Measurements from ENCODE around the gene OPTC. TPM values are rescaled to one million over a fixed set of nuclear protein-coding genes. Genes with fewer than 3 reads are reported as not detected.

OPTC gene
- not detected in 2 replicates for total RNA-seq

GRCh38 chr1:203493901-203494300 is at the start of gene OPTC:
Gene OPTC, plus strand, starts transcription at chr1:203494153. Its CDS starts 1,853 bp downstream, at chr1:203496006.

GRCh38 chr1:203475012-203475981 is 18.7 kb upstream of the OPTC start, which contains the start of gene PRELP:
Gene PRELP, plus strand, starts transcription at chr1:203475806. Its CDS starts 7,379 bp downstream, at chr1:203483185.

Other genes with a start within 250 kb of the OPTC start
- 7.9 and 9.8 TPM in 2 replicates for gene BTG2, start 188.6 kb upstream of the OPTC start, total RNA-seq
- gene FMOD, start 143.0 kb upstream of the OPTC start, total RNA-seq = 0.29 and 7.9 TPM in 2 replicates
- gene PRELP, start 18.3 kb upstream of the OPTC start, total RNA-seq = under 0.01 and 0.14 TPM in 2 replicates
- gene ATP2B4, start 132.7 kb downstream of the OPTC start, total RNA-seq = 118 and 146 TPM in 2 replicates

Measured in placental pericyte (primary cell).